Smooth muscle cell of the brain vasculature (primary cell): ENCODE data around the gene PLD4.

Experiments
- DNase-seq: peaks from one replicate; pipeline ENCODE4 v3.0.0-alpha.2; 2012; ENCODE audit warnings: low read depth, low spot score

PLD4 gene

DNA sequence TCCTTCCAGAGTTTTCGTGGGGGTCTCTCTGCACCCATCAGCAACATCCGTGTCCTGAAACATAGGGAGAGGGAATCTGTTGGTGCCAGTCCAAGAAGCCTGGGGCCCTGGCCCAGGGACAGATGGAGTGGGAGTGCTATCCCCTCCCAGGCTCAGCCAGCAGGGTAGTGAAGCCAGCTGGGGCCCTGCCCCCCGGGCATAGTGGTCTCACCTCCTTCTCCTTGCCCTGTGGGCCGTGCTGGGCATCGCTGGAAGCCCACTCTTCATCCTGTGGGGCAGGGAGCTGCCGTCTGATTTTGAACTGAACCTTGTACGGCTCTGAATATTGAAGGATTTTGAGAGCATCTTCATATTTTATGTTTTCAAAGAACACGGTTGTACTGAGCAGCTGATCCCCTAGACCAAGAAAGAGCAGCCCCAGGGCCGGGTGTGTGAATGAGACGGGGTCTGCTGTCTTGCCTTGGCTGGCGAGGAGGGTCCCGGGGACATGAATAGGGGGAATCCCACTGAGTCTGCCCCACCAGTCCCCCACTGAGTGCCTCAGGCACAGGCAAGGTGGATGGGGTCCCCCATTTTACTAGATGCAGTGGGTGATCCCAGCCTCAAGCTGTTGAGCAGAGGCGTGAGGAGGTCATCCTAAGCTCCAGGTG lies 30.2 kb downstream of the PLD4 start:
- no peak for DNase-seq

DNA sequence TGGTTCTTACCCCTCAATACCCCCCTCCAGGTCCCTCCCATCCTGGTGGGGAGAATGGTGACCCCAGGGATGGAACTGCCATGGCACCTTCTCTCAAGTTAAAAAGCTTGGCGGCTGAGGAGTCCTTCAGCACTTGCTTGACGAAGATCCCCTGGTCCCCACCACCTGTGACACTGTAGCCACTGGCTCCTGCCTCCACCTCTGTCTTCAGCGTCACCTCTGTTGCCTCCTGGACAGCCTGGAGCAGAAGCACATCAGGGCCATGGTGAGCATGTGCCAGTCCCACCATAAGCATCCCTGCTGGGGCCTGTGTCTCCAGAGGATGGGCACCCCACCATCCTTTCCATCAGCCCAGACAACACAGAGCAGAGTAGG lies 30.7 kb downstream of the PLD4 start:
- DNase-seq, result no peak

DNA sequence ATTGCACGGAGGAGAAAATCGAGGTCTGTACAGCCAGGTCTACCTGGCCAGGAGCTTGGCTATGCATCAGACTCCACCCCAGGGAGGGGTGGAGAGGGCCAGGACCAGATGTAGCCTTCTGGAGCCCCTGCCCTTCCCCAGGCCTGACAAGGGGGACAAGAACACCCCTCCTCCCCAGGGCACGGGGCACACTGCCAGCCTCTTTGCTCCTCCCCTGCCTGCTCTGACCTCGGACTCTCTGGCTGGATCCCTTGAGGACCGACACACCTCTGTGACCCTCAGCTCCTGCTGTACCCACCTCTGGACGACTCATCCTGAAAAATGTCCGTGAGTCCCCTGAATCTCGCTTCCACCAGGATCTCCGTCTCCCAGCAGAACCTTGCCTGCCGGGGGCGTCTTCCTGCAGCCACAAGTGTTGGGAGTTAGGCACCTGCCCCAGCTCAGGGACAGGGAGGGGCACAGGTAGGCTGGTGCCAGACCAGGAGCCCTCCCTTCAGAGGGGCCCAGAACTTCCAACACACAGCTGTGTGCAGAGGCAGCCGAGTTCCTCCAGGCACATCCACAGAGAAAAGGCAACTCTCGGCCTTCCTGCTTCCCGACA lies 31.7 kb downstream of the PLD4 start:
- DNase-seq, result no peak

DNA sequence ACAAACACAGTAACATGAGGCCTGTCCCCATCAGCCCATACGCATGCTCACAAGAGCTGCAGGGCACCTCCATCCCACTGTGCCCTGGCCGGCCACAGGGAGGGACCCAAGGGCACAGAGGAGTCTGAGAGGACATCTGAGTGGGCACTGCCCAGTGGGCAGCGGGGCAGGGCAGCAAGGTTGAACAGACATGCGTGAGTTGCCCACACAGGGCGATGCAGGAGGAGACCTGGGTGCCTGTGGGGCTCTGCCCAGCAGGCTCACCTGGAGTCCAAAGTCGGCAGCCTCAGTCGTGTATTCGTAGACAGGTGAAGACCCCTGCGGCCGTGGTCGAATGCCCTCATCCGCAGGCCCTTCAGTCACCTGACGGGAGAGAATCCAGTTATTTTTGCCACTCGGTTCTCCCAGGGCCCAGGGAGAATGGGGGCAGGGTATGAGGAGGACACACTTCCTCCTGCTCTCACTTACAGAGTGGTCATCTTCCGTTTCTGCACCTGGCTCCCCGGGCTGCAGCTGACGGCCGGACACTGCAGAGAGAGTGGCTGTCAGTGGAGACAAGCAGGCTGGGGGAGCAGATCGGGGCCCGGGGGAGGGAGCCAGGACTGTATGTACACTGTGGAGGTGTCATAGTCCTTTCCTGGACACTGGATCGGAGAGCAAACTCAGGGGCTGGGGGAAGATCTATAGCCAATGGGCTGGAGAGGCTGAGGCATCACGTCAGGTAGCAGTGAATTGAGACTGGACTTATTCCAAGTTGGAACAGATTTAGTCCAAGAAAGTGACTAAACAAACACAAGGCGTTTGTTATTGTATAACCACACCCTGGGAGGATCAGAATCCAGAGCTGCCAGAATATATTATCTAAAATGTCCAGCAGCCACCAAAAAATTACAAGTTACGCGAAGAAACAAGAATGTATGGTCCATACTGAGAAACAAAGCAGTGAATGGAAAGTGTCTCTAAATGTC lies 32.8 kb downstream of the PLD4 start:
- DNase-seq, result no peak

DNA sequence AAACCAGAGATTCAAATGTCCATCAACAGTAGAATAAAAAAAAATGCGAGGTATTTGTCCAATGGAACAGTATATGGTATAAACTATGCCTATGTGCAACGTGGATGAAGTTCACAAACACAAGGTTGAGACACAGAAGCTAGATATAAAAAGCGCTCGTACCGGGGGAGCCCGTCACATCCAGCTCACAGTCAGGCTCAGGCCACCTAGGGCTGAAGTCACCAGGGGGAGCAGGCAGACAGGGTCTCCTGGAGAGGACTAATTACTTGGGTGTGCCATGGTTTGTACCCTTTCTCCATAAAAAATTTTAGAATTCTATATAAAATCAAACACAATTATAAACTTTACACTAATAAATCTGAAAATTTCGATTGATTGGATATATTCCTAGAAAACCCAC lies 39.9 kb downstream of the PLD4 start:
- DNase-seq, result no peak

DNA sequence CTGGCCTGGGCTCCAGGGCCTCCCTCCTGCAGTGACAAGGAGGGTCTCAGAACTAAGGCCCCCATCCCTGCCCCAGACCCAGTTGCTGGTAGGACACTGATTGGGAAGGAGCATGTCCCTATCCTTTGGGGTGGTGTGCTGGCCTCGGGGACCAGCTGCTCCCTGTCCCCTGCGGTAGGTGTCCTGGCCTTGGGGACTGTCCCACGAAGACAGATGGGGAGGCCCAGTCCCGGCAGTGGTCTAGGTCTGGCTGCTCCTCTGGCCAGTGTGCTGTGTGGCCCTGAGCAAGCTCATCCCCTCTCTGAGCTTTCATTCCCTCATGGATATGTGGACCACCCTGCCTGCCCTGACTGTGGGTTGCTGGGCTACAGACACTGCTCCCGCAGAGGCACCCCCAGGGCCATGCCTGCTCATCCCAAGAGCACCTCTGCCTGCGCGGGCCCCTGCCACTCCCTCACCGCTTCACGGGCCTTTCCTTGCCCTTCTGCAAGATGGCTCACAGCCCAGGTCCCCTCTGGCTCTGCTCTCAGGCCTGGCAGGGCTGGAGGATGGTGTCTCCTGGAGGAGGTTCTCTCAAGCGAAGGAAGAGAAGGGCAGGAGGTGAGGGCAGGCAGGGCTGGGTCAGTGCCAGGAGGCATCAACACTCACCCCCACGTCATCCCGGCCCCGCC lies 41.0 kb downstream of the PLD4 start:
- no peak for DNase-seq

DNA sequence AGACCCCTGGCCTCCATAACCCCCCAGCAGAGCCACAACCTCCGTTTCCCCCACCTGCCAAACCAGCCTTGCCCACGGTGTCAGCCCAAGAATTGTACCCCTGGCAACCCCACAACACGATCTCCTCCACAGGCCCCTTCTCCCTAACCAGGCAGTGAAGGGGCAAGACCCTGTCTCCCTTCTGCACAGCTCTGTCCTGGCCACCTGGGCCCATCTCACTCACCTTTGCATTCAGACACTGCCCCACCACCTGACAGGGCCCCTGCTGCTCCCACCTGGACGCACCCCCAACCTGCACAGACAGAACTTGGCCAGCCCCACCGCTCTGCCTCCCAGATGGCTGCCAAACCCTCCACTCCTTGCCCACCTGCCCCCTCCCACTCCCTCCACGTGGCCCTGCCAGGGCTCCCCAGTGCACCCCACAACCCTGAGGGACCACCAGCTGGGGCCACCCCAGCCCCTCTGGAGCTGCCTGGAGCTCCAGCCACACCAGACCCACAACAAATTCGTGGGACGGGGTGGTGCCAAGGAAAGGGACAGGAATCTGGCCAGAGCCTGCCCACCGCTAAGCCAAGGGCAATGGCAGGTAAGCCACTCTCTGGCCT lies 41.7 kb downstream of the PLD4 start:
- DNase-seq, result no peak

DNA sequence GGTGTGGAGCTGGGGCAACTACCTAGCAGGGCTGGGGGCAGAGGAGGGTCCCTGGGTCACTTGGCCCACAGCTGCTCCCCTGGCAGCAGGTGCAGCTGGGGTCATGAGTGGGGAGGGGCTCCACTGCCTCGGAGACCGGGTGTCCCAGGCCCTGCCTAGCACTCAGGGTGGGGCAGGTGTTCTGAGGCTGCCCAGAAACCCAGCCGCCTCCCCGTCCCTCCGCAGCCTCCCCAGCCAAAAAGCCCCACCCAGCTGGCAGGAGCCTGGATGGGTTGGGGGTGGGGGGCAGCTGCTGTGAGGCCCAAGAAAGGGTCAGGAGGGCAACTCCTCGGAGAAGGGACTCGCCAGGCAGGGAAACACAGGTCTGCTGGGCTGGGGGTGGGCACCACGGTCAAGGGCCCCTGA lies 42.3 kb downstream of the PLD4 start:
- DNase-seq, result no peak

DNA sequence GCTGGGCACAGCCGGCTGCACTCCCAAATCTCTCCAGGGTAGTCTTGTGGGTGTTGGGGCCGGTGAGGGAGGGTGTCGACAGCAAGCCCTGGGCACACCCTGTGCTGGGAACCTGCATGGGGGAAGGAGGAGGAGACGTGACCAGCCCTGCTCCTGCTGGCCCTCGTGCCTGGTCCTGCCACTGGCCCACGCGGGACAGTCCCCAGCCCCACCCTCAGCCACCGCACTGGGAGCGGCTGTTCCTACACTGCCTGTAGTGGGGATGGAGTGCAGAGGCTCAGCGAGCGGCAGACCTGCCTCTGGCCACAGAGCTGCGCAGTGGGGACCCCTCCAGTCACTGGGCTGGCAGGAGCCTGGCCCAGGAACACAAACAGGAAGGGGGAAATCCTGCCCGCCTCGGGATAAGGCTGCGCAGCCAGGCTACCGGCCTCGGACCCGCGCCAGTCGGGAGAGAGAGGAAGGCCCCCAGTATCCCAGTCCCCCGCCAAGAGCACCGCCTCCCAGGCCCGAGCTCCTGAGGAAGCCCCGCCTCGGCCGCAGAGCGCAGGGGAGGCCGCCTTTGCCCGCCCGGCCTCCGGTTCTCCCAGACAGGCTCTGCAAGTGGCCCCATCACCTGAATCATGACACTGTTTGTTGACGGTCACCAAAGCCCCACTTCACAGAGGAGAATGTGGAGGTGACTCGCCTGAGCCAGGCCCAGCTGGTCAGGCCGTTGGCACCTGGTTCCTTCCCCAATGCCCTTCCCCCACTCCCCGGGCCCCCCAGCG lies 42.9 kb downstream of the PLD4 start:
- DNase-seq, result no peak

DNA sequence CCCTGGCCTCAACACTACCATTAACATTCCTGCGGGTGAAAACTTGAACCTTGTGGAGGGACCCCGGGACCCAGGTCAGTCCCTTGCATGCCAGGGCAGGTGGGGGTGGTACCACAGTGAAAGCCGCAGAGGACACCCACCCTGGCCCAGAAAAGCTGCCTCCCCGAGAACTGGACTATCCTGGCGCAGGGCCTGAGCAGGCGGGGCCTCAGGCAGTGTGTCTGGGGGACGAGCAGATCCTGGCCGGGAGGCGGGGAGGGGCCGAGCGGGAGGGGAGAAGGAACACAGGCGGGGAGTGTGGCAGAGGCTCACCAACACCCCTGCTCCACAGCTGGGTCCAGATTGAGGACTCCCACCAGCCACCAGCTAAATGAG lies 43.5 kb downstream of the PLD4 start:
- no peak for DNase-seq

DNA sequence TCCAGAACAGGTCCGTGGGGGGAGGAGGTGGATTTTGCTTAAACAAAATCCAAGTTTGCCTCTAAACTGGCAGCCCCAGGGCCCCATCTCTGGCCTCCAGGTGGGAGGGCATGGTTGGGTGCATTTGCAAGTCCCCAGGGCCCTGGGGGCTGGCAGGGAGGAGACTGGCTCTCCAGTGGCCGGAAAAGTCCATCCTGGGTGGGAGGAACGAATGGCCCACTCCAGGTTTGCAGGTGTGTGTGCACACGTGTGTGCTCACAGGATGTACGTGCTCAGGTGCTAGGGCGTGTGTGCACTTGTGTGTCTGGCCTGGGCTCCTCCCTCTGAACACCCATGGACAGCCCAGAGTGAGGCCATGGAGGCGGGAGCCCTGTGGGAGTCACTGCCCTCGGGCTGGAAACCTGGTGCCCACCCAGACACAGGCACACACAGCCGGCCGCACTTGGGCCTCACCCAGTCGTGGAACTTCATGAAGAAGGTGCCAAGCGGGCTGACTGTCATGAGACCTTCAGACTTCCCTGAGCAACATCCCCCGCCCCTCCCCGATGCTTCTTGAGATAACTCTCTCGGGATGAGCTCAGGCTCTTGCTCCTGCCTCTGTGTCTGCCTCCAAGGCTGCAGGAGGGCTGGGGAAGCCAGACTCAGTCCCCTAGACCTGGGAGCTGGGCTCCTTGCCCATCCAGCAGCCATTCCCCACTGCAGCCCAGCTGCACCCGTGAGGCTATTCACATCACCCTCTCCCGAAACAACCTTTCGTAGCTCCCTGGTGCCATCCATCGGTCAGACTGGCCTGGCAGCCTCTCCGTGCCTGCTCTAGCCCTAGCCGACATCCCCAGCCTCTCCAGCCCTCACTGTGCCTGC lies 44.1 kb downstream of the PLD4 start:
- no peak for DNase-seq

DNA sequence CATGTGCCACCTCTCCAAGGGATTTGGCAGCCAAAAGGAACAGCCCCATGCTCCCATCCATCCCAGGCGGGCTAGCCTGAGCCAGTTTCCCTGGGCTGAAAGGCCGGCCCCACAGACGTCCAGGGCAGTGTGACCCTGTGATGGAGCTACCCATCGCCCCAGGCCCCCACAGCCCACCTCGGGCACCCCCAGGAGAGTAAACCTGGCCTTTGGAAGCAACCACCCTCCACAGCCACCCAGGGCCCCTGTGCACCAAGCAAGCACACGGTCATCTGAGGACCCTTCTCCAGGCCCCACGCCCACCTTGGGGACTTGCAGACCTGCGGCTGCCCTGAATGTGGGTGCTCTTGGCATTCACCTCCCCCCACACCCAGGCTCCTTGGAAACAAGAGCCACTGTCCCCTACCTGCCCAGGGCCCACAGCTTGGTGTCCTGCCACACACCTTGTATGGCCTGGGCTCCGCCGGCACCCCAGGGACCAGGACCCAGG lies 45.1 kb downstream of the PLD4 start:
- no peak for DNase-seq

DNA sequence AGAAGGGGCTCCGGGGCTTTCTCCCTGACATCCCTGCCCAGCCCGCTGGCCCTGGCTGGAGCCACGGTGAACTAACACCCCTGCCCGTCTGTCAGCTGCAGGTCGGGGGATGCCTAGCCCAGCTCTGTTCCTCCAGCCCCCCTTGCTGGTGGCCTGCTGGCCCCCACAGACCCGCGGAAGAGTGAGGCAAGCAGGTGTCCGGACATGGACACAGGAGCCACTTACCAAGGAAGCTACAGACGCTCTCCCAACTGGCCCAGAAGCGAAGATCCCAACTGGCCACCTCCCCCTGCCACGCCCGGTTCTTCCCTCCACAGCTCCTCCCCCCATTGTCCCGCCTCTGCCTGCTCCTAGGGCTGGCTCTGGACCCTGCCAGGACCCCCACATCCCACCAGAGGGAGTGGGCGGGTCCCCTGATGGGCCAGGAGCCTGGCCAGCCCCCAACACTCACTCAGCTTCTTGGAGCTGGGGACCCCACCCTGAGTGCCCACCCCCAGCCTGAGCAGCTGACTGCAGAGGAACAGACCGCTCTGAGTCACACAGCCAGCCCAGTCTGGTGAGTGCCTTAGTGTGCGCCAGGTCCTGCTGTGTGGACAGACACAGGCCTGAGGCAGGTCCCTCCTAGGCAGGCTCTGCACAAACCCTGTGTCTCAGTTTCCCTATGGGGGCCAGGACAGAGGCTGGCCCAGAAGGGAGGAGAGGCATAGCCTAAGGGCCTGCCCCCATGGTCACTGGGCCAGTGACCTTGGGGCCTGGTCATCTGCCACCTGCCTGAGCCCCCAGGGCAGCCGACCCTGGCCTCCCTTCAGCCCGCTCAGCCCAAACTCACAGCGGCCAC lies 45.8 kb downstream of the PLD4 start:
- DNase-seq, result peak; percentile 84

DNA sequence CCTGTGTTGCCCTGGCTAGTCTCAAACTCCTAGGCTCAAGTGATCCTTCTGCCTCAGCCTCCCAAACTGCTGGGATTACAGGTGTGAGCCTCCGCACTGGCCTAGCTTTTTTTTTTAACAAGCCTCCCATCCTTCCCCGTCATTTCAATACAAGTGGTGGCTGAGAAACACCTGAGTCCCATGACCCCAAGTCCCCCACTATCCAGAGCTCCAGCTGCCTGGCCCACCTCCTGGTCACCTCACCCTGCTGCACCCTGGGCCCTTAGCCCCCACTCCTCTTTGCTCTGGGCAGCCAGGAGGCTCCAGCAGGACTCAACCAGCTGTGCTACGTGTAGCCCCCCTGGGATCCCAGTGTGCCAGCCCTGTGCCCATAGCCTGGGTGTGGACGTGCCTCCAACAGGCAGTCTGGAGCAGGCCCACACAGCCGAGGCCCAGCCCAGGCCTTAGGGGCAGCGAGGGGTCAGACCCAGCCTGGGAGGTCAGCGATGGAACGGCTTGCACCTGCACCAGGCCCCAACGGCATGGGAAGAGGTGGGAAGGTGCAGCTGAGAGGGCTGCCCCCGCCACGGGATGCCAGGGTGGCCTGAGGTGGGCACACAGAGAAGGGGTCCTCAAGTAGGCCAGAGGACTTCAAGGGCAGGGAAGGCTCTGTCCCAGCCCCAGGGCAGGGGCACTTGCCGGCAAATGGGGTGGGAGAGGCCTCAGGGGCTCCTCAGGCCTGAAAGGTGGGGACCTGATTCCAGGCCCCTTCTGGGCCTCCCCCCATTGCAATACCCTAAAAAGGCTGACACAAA lies 47.0 kb downstream of the PLD4 start:
- DNase-seq, result no peak

DNA sequence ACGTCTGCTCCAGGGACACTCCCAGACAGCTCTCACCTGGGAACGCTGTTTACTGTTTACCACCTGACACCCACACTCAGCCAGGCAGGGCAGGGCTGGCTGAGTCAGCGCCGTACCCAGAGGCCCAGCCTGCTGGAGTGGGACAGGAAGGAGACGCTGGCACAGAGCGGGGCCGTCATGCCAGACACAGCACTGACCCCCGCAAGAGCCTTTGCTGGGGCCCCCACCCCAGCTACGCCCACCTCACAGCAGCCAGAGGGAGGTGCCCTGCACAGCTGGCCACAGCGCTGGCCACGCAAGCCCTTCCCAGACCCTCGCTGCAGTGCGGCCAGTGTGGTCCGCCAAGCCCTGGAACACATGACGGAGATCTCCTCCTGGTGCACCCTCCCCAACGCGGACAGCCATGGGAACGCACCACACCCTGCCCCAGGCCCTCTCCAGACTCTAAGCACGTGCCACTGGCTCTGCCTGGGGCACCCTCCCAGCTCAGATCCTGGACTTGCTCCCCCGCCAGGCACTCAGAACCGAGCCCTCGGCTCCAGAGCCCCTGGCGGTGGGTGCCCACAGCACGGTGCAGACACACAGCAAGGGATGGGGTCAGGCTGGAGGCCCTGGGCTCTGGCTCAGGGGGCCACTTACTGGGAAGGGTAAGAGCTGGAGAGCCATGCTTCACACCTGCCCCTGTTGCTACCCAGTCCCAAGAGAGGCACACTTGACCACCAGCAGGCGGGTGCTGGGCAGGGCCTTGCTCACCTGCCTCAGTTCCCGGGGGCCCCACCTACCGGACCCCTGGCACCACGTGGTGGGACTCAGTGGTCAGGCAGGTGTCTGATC lies 47.8 kb downstream of the PLD4 start:
- DNase-seq, result no peak

DNA sequence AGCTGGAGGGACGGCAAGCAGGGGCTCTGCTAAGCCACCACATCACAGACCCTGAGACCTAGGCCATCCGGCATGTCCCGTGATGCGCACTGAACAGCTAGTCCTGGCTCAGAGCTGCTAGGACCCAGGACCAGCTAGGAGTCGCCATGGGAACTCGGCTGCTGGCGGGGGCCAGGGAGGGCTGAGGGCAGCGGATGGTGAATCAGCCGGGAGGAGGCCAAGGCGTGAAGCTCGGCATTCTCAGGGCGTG lies 48.4 kb downstream of the PLD4 start:
- DNase-seq, result peak; percentile 84

DNA sequence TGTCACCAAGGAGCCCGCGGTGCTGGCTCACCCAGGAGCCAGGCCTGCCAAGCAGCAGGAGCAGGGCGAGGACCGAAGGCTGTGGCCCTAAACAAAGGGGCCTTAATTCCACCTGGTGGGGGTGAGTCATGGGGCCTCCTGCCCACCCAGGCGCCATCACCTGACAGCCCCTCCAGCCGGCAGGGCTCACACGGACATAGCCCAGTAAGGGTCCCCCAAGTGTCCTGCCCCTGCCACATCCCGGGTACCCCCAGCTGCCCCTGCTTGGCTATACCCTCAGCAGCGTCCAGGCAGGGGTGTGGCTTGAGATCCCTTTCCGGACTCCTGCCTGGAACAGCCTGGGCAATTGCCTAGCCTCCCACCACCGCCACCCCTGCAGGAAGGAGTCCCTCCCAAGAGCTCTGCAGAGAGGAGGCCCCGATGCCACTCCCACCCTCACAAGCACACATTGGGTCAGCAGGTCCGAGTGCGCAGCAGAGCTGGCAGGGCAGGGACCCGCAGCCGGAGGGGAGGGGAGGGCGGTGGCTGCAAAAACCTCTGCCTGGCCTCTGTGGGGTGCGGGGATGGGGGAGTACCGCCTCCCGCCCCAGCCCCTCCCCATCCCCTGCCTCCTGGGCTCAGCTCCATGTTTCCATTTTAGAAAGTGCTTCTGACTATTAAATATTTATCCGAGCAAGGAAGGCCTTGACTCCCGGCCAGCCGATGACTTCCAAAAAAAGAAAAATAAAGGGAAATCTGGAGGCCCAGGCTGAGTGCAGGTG lies 48.9 kb downstream of the PLD4 start:
- DNase-seq, result no peak
